Measurements from ENCODE around the gene TTPAL. TPM values are rescaled to one million over a fixed set of nuclear protein-coding genes. Genes with fewer than 3 reads are reported as not detected.

Gene TTPAL
- total RNA-seq, 3 donors from 2014 or later (not counting 1 experiment from before 2014, with no cell fraction given), result 17.2 to 22.9 (median 22.5) TPM

GRCh38 chr20:44489223-44489622 lies 13.5 kb downstream of the TTPAL start:
- peak overlapping the region in 1 of 2 donors; percentile 13 for H3K27ac Mint-ChIP-seq
- H3K36me3 ChIP-seq (ENCODE audit: control insufficient read depth, insufficient read depth, low read length), result peaks cover 52% of the 10 kb centered on the region

GRCh38 chr20:44489931-44490330 lies 14.3 kb downstream of the TTPAL start:
- peak in 1 of 2 donors; percentile 34 for DNase-seq
- WGBS (ENCODE audit: insufficient coverage), result 79% methylated on average over 3 of the region's 3 CpGs
- Mint-ChIP-seq H3K27ac (peak overlapping the region in 1 of 2 donors; percentile 89), H3K4me1 (peaks cover 31 to 33% of the 10 kb centered on the region in 2 donors), H3K4me3 (no peak overlapping the region), H3K27me3 (ENCODE audit: low read depth in 2 of 2) (no peaks in the 10 kb centered on the region), H3K36me3 (peaks cover 36% of the 10 kb centered on the region), H3K9me3 (no peaks in the 10 kb centered on the region)
- intact Hi-C loops (cut with micrococcal nuclease), result no loop called here
- Histone ChIP-seq H3K9me3 (ENCODE audit: control insufficient read depth, insufficient read depth, low read length) (no peaks in the 10 kb centered on the region), H3K36me3 (ENCODE audit: control insufficient read depth, insufficient read depth, low read length) (peaks cover 56% of the 10 kb centered on the region), H3K4me1 (ENCODE audit: control insufficient read depth, insufficient read depth, low read length) (peaks cover 32% of the 10 kb centered on the region), H3K27ac (ENCODE audit: low read length) (no peak overlapping the region), H3K4me3 (ENCODE audit: low read length) (no peak overlapping the region), H3K27me3 (ENCODE audit: control insufficient read depth, insufficient read depth, low read length) (no peaks in the 10 kb centered on the region)
- no peak for TF ChIP-seq CTCF (IDR thresholded peaks at IDR 0.05)
- ATAC-seq, result no peak

More at GRCh38 chr20:44489223-44489622, 13.5 kb downstream of the TTPAL start:
- peaks cover 29% of the 10 kb centered on the region for H3K36me3 Mint-ChIP-seq
- peaks cover 31 to 33% of the 10 kb centered on the region in 2 donors for H3K4me1 Mint-ChIP-seq
- ATAC-seq (no peak), DNase-seq (no peak)
- peaks cover 32% of the 10 kb centered on the region for H3K4me1 ChIP-seq (ENCODE audit: control insufficient read depth, insufficient read depth, low read length)
- 94% methylated on average over 9 of the region's 9 CpGs for WGBS (ENCODE audit: insufficient coverage)
- no peak overlapping the region for H3K27ac ChIP-seq (ENCODE audit: low read length)
- intact Hi-C loops (cut with micrococcal nuclease), result no loop called here
- TF ChIP-seq CTCF (IDR thresholded peaks at IDR 0.05), result no peak
- no peaks in the 10 kb centered on the region for H3K9me3 Mint-ChIP-seq
- no peak overlapping the region for H3K4me3 ChIP-seq (ENCODE audit: low read length)
- no peak overlapping the region for H3K4me3 Mint-ChIP-seq
- no peaks in the 10 kb centered on the region for H3K27me3 ChIP-seq (ENCODE audit: control insufficient read depth, insufficient read depth, low read length)
- no peaks in the 10 kb centered on the region for H3K27me3 Mint-ChIP-seq (ENCODE audit: low read depth in 2 of 2)
- H3K9me3 ChIP-seq (ENCODE audit: control insufficient read depth, insufficient read depth, low read length), result no peaks in the 10 kb centered on the region

- Mint-ChIP-seq H3K36me3 (peaks cover 43% of the 10 kb centered on the region), H3K4me3 (peak overlapping the region; percentile 85), H3K9me3 (no peaks in the 10 kb centered on the region), H3K27ac (peak overlapping the region; percentile 89), H3K27me3 (ENCODE audit: low read depth in 2 of 2) (no peaks in the 10 kb centered on the region), H3K4me1 (peaks cover 33 to 39% of the 10 kb centered on the region in 2 donors)
- Histone ChIP-seq H3K36me3 (ENCODE audit: control insufficient read depth, insufficient read depth, low read length) (peaks cover 60% of the 10 kb centered on the region), H3K27ac (ENCODE audit: low read length) (peak overlapping the region; percentile 55), H3K4me1 (ENCODE audit: control insufficient read depth, insufficient read depth, low read length) (peaks cover 32% of the 10 kb centered on the region), H3K4me3 (ENCODE audit: low read length) (no peak overlapping the region), H3K27me3 (ENCODE audit: control insufficient read depth, insufficient read depth, low read length) (no peaks in the 10 kb centered on the region), H3K9me3 (ENCODE audit: control insufficient read depth, insufficient read depth, low read length) (no peaks in the 10 kb centered on the region)
- TF ChIP-seq CTCF (IDR thresholded peaks at IDR 0.05), result no peak
- ATAC-seq, result peak; percentile 69 to 85 (median 78)
- DNase-seq, result peak; percentile 43 to 52
- intact Hi-C loops (cut with micrococcal nuclease), result no loop called here
- 41% methylated on average over 5 of the region's 5 CpGs for WGBS (ENCODE audit: insufficient coverage)
These were observed 16.1 kb downstream of the TTPAL start for GRCh38 chr20:44491635-44492395.

All from natural killer cell (primary cell).